Omental fat pad (tissue), 4 donors: ENCODE results near the gene EPHA1. TPM values are rescaled to one million over a fixed set of nuclear protein-coding genes. Genes with fewer than 3 reads are reported as not detected.
"Not testable (repeated sequence)": the region's sequence is repeated elsewhere in the genome, so short reads cannot be mapped to it uniquely, and the experiment has no call there.

Source experiments
- ATAC-seq: fragments of 150-250 bp; one replicate; pipeline ENCODE4 v1.9.1; 2016; ENCODE audit warnings: mild to moderate bottlenecking, moderate library complexity; ENCODE audit not compliant: low FRiP score
- DNase-seq: peaks from one replicate; pipeline ENCODE4 v3.0.0-alpha.2; 2019; ENCODE audit warnings: low spot score
- total RNA-seq, 4 donors: library from RNA; depleted of rRNA; stranded (reverse); fragments of >200 nt; gene quantifications; one replicate each; pipeline ENCODE4 v1.1.0, GENCODE V29; 2016
- TF ChIP-seq, protein P1 (sequence below), 3 donors: fragments of 450-650 bp; IDR thresholded peaks; one replicate each; pipeline ENCODE4 v1.5.1; 2016 to 2017; ENCODE audit warnings: antibody characterized with exemption in 3 of 3, mild to moderate bottlenecking in 3 of 3, moderate library complexity in 2 of 3

Gene EPHA1
- total RNA-seq, 4 donors from 2014 or later, result 0.13 to 0.46 TPM; not detected in 2

DNA sequence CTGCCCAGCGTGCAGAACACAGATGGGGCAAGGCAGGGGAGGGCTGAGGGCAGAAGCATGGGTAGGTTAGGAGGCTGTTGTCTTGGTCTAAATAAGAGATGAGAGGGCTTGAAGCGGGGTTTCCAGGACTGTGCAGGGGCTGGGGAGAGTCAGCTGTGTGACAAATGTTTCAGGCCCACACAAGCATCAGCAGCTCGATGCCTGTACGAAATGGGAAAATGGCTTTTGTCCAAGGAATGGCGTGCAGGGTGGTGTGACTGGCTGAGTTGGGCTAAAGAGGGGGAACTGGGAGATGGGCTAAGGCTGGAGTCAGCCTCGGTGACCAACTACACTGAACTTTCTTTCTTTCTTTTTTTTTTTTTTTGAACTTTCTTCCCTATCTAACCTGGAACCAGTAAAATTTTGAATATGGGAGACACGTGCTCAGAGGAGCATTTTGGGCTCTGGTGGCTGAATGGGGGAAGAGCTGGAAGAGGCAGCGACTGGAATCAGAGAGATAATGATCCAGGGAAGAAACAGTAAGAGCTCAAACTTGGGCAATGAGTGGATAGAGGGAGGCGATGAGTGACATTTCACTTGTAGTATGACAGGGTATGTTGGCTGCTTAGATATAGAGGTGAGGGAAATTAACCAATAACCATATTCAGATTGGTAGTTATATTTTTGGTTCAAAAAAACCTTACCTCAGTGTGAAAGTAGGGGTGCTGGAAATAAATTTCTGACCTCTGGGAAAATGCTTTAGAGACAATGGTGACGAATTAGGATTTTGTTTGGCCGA, 10.2 kb upstream of the EPHA1 start:
- ATAC-seq, result no peak
- DNase-seq, result no peak
- TF ChIP-seq, protein P1, sequence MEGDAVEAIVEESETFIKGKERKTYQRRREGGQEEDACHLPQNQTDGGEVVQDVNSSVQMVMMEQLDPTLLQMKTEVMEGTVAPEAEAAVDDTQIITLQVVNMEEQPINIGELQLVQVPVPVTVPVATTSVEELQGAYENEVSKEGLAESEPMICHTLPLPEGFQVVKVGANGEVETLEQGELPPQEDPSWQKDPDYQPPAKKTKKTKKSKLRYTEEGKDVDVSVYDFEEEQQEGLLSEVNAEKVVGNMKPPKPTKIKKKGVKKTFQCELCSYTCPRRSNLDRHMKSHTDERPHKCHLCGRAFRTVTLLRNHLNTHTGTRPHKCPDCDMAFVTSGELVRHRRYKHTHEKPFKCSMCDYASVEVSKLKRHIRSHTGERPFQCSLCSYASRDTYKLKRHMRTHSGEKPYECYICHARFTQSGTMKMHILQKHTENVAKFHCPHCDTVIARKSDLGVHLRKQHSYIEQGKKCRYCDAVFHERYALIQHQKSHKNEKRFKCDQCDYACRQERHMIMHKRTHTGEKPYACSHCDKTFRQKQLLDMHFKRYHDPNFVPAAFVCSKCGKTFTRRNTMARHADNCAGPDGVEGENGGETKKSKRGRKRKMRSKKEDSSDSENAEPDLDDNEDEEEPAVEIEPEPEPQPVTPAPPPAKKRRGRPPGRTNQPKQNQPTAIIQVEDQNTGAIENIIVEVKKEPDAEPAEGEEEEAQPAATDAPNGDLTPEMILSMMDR (IDR thresholded peaks at IDR 0.05), result no peak

DNA sequence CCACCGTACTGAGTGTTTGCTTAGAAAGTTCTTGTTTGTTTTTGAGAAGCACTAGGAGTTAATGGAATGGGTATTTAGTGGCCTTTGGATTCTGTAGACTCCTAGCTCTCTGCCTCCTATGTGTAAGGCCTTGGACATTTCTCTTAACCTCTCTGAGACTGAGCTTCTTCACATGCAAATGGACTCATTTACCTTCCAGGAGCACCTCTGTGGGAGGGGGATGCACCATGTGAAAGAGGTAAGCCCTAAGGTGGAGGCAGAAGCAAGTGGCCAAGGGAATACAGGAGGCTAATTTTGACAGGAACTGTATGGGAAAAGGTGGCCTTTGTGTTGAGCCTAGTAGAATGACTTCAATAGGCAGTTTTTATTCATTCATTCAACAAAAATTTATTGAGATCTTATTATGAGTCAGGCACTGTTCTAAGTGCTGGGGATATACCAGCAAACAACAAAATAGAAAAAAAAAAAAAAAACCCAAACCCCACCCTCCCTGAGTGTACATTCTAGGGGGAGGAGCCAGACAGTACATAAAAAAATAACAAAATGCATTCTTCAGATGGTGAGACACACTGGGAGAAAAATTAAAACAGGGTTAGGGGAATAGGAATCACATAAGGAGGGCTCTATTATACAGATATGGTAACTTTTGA, 9.2 kb upstream of the EPHA1 start:
- TF ChIP-seq, protein P1 (IDR thresholded peaks at IDR 0.05), result no peak
- DNase-seq (no peak), ATAC-seq (no peak)

DNA sequence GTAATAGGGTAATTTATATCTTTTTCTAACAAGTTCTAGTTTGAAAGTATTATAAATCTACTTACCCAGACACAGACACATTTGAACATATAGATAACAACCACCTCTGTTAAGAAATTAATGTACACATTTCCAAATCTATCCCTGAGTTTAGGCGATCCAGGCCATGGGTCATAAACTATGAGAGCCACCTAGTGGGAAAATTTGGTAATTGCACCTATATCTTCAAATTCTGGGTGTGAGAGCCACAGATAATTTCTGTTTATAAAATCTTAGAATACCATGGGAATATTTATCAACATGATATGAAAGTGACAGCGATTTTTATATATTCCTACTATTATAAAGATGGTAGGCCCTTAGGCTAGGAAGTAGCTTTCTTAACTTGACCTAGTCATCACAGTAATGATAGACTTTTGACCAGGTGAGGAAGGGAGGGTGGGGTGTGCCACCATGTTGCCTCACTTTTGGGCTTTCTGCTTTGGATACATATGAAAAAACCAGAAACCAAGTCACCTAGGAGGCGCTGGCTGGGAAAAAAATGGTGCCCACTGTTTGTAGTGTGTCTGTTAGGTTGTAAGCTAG, 8.0 kb upstream of the EPHA1 start:
- ATAC-seq (peak; percentile 31), DNase-seq (no peak)

DNA sequence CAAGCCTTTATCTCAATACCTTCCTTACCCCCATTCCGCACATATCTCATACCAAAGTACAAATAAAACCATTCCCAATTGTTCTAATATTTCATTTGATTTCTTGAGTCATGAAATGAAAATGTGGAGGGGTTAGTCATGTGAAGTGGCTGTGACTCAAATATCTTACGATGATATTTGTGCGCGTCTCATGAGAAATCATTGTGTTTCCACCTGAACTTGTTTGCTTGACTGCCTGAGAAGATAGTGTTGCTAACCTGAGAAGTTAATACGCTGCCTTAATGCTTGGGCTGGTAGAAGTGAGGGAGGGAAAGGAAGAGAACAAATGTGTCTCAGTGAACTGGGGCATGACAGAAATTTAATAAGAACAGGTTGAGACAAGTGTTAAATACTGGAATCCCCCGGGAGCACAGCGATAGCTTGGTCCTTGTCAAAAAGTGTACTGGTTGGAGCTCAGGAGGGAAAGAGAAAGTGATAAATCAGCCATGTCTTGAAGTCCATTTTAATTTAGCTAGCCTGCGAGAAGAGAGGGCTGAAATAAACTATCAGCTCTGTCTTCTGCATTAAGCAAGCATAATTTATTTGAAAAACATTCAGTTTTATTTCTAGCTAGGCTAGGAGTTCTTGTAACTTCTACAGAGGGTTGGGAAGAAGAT, 7.2 kb upstream of the EPHA1 start:
- DNase-seq (no peak), ATAC-seq (peak; percentile 30)
- TF ChIP-seq, protein P1 (IDR thresholded peaks at IDR 0.05), result no peak

More for the DNA sequence above, 8.0 kb upstream of the EPHA1 start:
- TF ChIP-seq, protein P1 (IDR thresholded peaks at IDR 0.05), result peak in 1 of 3 donors; percentile 39

DNA sequence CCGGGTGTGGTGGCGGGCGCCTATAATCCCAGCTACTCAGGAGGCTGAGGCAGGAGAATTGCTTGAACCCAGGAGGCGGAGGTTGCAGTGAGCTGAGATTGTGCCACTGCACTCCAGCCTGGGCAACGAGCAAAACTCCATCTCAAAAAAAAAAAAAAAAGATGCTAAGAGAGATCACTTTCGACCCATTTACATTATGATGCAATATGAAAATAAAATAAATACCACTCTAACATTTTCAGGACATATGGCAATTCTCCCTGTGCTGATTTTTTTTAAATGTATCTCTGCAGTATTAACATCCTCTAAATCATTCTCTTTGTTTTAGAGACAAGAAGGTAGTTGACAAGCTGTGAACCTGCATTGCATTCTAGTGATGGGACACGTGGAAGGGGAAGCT, 6.6 kb upstream of the EPHA1 start:
- DNase-seq, ATAC-seq: not testable (repeated sequence)

DNA sequence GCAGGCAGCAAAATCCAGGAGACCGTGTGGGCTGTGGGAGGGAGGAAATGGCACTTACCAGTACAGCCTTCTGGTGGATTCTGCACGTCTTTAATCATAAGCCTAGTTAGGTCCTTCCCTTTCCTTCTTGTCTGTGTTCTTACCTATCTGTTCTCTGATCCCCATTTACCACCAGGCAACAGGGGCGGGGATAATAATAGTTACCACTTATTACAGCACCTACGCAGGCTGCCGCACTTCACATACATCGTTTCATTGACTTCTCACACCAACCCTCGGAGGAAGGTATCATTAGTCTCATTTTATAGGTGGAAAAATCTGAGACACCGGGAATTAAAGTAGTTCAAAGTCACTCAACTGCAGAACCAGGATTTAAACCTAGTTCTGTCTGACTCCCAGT, 4.5 kb upstream of the EPHA1 start:
- DNase-seq (no peak), ATAC-seq (no peak)
- TF ChIP-seq, protein P1 (IDR thresholded peaks at IDR 0.05), result no peak
